C4-2B (cell line): ENCODE measurements around the gene SATB1.

ENCODE experiments used
- ZFX ChIP-seq: fragments of 450-650 bp; IDR thresholded peaks from 2 replicates; pipeline ENCODE4 v1.6.1; 2017
- TF ChIP-seq, protein P1 (sequence below): fragments of 450-650 bp; conservative IDR thresholded peaks from 2 replicates; pipeline ENCODE4 v1.5.1; 2017; ENCODE audit warnings: mild to moderate bottlenecking

DNA sequence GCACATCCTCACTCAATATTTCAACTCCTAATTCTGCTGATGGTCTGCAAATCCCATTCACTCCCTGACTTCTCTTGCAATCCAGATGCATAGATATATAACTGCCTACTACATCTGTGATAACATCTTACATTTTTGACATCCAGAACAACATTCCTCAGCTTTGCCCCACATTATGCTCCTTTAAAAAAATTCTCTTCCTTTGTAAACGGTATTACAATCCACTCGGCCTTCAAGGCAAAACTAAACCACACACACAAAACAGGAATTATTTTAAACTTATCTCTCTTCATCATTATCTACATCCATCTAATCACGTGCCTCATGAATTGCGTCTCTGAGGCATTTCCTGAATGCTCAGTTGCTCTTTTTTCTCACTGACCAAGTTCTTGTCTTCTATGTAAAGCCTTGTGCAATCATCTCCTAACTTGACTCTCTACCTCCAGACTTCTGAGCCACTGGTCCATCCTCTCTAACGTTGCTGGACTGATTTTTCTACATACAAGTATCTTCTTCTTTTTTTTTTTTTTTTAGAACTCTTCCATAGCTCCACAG lies 117.0 kb downstream of the SATB1 start:
- TF ChIP-seq, protein P1, sequence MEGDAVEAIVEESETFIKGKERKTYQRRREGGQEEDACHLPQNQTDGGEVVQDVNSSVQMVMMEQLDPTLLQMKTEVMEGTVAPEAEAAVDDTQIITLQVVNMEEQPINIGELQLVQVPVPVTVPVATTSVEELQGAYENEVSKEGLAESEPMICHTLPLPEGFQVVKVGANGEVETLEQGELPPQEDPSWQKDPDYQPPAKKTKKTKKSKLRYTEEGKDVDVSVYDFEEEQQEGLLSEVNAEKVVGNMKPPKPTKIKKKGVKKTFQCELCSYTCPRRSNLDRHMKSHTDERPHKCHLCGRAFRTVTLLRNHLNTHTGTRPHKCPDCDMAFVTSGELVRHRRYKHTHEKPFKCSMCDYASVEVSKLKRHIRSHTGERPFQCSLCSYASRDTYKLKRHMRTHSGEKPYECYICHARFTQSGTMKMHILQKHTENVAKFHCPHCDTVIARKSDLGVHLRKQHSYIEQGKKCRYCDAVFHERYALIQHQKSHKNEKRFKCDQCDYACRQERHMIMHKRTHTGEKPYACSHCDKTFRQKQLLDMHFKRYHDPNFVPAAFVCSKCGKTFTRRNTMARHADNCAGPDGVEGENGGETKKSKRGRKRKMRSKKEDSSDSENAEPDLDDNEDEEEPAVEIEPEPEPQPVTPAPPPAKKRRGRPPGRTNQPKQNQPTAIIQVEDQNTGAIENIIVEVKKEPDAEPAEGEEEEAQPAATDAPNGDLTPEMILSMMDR, result no peak
- no peak for TF ChIP-seq ZFX
